Liver (tissue), 3 donors: ENCODE measurements around the gene MIB1.

Experiments
- ATF3 ChIP-seq: IDR thresholded peaks from 2 replicates; pipeline ENCODE4 v1.6.1; 2016; ENCODE audit warnings: antibody characterized with exemption
- CTCF ChIP-seq: fragments of 150-350 bp; IDR thresholded peaks from 2 replicates; pipeline ENCODE4 v1.5.1; 2017; ENCODE audit warnings: improper control_type of control experiment, low read depth, low read length; ENCODE audit not compliant: missing input control
- EGR1 ChIP-seq, 2 donors: IDR thresholded peaks; 2 replicates each; pipeline ENCODE4 v1.6.1; 2016 to 2018; ENCODE audit warnings: antibody characterized with exemption in 2 of 2, low read depth in 2 of 2
- FOXA1 ChIP-seq: IDR thresholded peaks from 2 replicates; pipeline ENCODE4 v1.6.1; 2016; ENCODE audit warnings: antibody characterized with exemption
- HNF4G ChIP-seq: IDR thresholded peaks from 2 replicates; pipeline ENCODE4 v1.6.1; 2016; ENCODE audit warnings: antibody characterized with exemption
- JUND ChIP-seq, 2 donors: IDR thresholded peaks; 2 replicates each; pipeline ENCODE4 v1.6.1; 2016; ENCODE audit warnings: antibody characterized with exemption in 2 of 2
- MAX ChIP-seq: IDR thresholded peaks from 2 replicates; pipeline ENCODE4 v1.6.1; 2016; ENCODE audit warnings: antibody characterized with exemption
- RAD21 ChIP-seq, 2 donors: IDR thresholded peaks; 2 replicates each; pipeline ENCODE4 v1.6.1; 2016; ENCODE audit warnings: antibody characterized with exemption in 2 of 2, mild to moderate bottlenecking in 2 of 2
- REST ChIP-seq: IDR thresholded peaks from 2 replicates; pipeline ENCODE4 v1.6.1; 2016; ENCODE audit warnings: antibody characterized with exemption, mild to moderate bottlenecking
- RXRA ChIP-seq, 2 donors: IDR thresholded peaks; 2 replicates each; pipeline ENCODE4 v1.6.1; 2017 to 2018; ENCODE audit warnings: antibody characterized with exemption in 2 of 2, mild to moderate bottlenecking in 1 of 2
- SP1 ChIP-seq: IDR thresholded peaks from 2 replicates; pipeline ENCODE4 v1.6.1; 2018; ENCODE audit warnings: antibody characterized with exemption, mild to moderate bottlenecking
- TAF1 ChIP-seq: conservative IDR thresholded peaks from 2 replicates; pipeline ENCODE4 v1.6.1; 2016; ENCODE audit warnings: antibody characterized with exemption, mild to moderate bottlenecking
- YY1 ChIP-seq: IDR thresholded peaks from 2 replicates; pipeline ENCODE4 v1.6.1; 2016; ENCODE audit warnings: antibody characterized with exemption, mild to moderate bottlenecking
- ZBTB33 ChIP-seq: IDR thresholded peaks from 2 replicates; pipeline ENCODE4 v1.6.1; 2016; ENCODE audit warnings: antibody characterized with exemption
- donor health status: healthy.
- donor health status: healthy.

GRCh38 chr18:21843341-21843740 lies 102.7 kb downstream of the MIB1 start:
- no peak for TF ChIP-seq CTCF
- TF ChIP-seq SP1 = no peak
- no peak for TF ChIP-seq FOXA1
- no peak for TF ChIP-seq YY1
- no peak for TF ChIP-seq MAX
- no peak for TF ChIP-seq REST
- TF ChIP-seq RXRA (IDR thresholded peaks at IDR 0.05) = no peak
- TF ChIP-seq JUND (IDR thresholded peaks at IDR 0.05) = no peak
- TF ChIP-seq ZBTB33 = no peak
- TF ChIP-seq RAD21 (IDR thresholded peaks at IDR 0.05) = no peak
- no peak for TF ChIP-seq TAF1
- no peak for TF ChIP-seq HNF4G
- no peak for TF ChIP-seq EGR1 (IDR thresholded peaks at IDR 0.05; ENCODE audit: low read depth in 2 of 2)
- TF ChIP-seq ATF3 = no peak
